Measurements from ENCODE around the gene TRERF1.

Gene TRERF1

GRCh38 chr6:42177514-42178364 is 274.0 kb downstream of the TRERF1 start:
- FAIRE-seq, result no peak

- no peak for FAIRE-seq
Measured at GRCh38 chr6:42176981-42177380, 274.7 kb downstream of the TRERF1 start.

- no peak for FAIRE-seq
Measured at GRCh38 chr6:42175860-42176259, 275.9 kb downstream of the TRERF1 start.

Data from islet of Langerhans (tissue), 1 donor.